Nephron (organoid): ENCODE results near the gene ACOXL.

Experiments
- H3K27ac Mint-ChIP-seq, 3 experiments: 2 replicates each; pipeline ENCODE4 v1.8.0; 2020; ENCODE audit warnings: mixed read lengths in 3 of 3, mild to moderate bottlenecking in 2 of 3, moderate library complexity in 1 of 3
- H3K27me3 Mint-ChIP-seq: 2 replicates; pipeline ENCODE4 v1.8.0; 2021; ENCODE audit warnings: low read depth, mild to moderate bottlenecking, moderate library complexity, mixed read lengths
- H3K36me3 Mint-ChIP-seq: 2 replicates; pipeline ENCODE4 v1.8.0; 2020; ENCODE audit warnings: low read depth, mixed read lengths
- H3K4me1 Mint-ChIP-seq: 2 replicates; pipeline ENCODE4 v1.8.0; 2020; ENCODE audit warnings: mixed read lengths
- H3K4me3 Mint-ChIP-seq, 3 experiments: 2 replicates each; pipeline ENCODE4 v1.8.0; 2020; ENCODE audit warnings: mild to moderate bottlenecking in 3 of 3, mixed read lengths in 3 of 3, moderate library complexity in 2 of 3
- H3K9me3 Mint-ChIP-seq: 2 replicates; pipeline ENCODE4 v1.8.0; 2020; ENCODE audit warnings: mixed read lengths
- CTCF ChIP-seq, 3 experiments: fragments of 200-600 bp; sonication (generic); IDR thresholded peaks; one replicate each; pipeline ENCODE4 v1.5.0; 2021; ENCODE audit warnings: antibody characterized with exemption in 3 of 3; ENCODE audit not compliant: unreplicated experiment in 3 of 3

ACOXL gene

DNA sequence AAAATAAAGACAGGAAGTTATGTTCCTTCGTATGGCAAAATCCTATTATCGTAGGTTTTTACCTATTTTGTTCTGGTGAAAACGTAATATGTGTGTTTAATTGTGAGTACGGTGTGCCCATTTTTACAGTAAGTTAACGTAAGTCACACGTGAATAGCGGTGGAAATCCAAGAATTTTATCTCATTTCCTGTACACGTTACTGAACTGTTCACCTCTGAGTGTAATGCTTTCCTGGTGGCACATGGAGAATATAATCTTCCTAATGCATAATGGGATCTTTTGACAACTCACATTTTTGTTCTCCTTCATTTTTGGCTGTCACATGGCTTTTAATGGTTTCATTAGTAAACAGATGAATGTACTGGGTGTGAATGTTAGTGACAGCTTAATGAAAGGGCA, 416.6 kb downstream of the ACOXL start:
- H3K4me3 Mint-ChIP-seq: no peak overlapping the region
- no peaks in the 10 kb centered on the region for H3K27me3 Mint-ChIP-seq
- no peaks in the 10 kb centered on the region for H3K9me3 Mint-ChIP-seq
- H3K4me1 Mint-ChIP-seq: peaks cover 27% of the 10 kb centered on the region
- peaks cover 69% of the 10 kb centered on the region for H3K36me3 Mint-ChIP-seq
- no peak for TF ChIP-seq CTCF (IDR thresholded peaks at IDR 0.05; ENCODE audit: unreplicated experiment in 3 of 3)
- H3K27ac Mint-ChIP-seq: peak overlapping the region in 1 of 3 experiments; percentile 24

GRCh38 chr2:111149882-111150455, 417.6 kb downstream of the ACOXL start:
- H3K9me3 Mint-ChIP-seq: no peaks in the 10 kb centered on the region
- no peaks in the 10 kb centered on the region for H3K27me3 Mint-ChIP-seq
- peaks cover 72% of the 10 kb centered on the region for H3K36me3 Mint-ChIP-seq
- peak overlapping the region in 1 of 3 experiments; percentile 24 for H3K27ac Mint-ChIP-seq
- no peak overlapping the region for H3K4me3 Mint-ChIP-seq
- H3K4me1 Mint-ChIP-seq: peaks cover 24% of the 10 kb centered on the region
- TF ChIP-seq CTCF (IDR thresholded peaks at IDR 0.05; ENCODE audit: unreplicated experiment in 3 of 3): no peak

DNA sequence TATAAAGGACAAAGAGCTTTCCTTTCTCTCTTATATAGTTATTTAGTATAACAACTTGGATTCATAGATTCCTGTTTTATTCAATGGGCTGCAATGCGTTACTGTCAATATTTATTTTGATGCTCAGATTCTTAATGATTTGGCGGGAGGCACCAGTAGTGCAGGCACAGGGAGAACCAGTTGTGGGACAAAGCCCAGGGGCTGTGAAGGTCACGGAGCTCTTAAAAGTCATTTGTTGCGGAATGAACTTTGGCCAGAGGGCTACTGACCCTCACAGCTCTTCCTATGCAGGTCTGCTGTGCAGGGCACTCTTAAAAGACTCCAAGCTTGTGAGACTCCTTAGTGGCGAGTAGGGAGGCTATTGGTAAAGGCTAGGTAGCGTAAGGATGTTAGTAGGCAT, 422.4 kb downstream of the ACOXL start:
- Mint-ChIP-seq H3K4me1 (peaks cover 7% of the 10 kb centered on the region), H3K4me3 (no peak overlapping the region), H3K27me3 (peaks cover 5% of the 10 kb centered on the region), H3K36me3 (peaks cover 89% of the 10 kb centered on the region), H3K27ac (no peak overlapping the region), H3K9me3 (no peaks in the 10 kb centered on the region)
- TF ChIP-seq CTCF (IDR thresholded peaks at IDR 0.05; ENCODE audit: unreplicated experiment in 3 of 3): no peak

- H3K27ac Mint-ChIP-seq: no peak overlapping the region
- TF ChIP-seq CTCF (IDR thresholded peaks at IDR 0.05; ENCODE audit: unreplicated experiment in 3 of 3): no peak
- H3K4me3 Mint-ChIP-seq: no peak overlapping the region
- H3K36me3 Mint-ChIP-seq: peaks cover 88% of the 10 kb centered on the region
- peaks cover 5% of the 10 kb centered on the region for H3K4me1 Mint-ChIP-seq
- H3K27me3 Mint-ChIP-seq: peaks cover 5% of the 10 kb centered on the region
- H3K9me3 Mint-ChIP-seq: no peaks in the 10 kb centered on the region
Observed at GRCh38 chr2:111155610-111156009, 423.2 kb downstream of the ACOXL start.

GRCh38 chr2:111156529-111156928, 424.2 kb downstream of the ACOXL start:
- peaks cover 88% of the 10 kb centered on the region for H3K36me3 Mint-ChIP-seq
- no peak overlapping the region for H3K4me3 Mint-ChIP-seq
- peaks cover 5% of the 10 kb centered on the region for H3K27me3 Mint-ChIP-seq
- H3K9me3 Mint-ChIP-seq: no peaks in the 10 kb centered on the region
- no peak overlapping the region for H3K27ac Mint-ChIP-seq
- no peak for TF ChIP-seq CTCF (IDR thresholded peaks at IDR 0.05; ENCODE audit: unreplicated experiment in 3 of 3)
- H3K4me1 Mint-ChIP-seq: peaks cover 7% of the 10 kb centered on the region

DNA sequence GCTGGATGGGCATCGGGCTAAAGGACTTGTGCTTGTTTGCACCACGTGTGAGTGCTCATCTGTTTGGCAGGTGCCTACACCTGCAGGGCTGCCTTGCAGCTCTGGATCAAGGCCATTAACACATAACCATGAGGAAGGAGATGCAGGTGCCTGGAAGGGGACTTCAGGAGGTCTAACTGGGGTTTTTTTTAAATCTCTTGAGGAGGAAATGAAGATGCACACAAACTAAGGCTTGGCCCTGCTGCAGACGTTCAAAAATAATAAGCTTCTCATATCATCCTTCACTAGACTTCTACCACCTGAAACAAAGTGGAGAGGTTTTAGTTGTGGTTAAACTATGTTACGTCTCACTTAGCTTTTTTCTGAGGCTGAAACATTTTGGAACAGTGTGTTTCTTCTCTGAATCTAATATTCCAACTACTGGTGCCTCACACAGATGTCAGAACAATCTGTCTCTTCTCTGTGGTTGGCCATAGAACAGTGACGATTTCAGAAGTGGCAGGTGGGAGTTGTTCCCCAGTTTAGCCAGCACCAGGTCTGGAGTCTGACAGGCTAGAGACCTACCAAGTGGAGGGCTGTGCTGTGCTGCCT, 424.8 kb downstream of the ACOXL start:
- Mint-ChIP-seq H3K27me3 (peaks cover 5% of the 10 kb centered on the region), H3K4me3 (no peak overlapping the region), H3K9me3 (no peaks in the 10 kb centered on the region), H3K36me3 (peaks cover 85% of the 10 kb centered on the region), H3K4me1 (peaks cover 14% of the 10 kb centered on the region), H3K27ac (no peak overlapping the region)
- no peak for TF ChIP-seq CTCF (IDR thresholded peaks at IDR 0.05; ENCODE audit: unreplicated experiment in 3 of 3)
